GM21717 (cell line): ENCODE data around the gene MMD2.
A peak's percentile ranks its signal among the peaks of the same experiment; 100 is the strongest.
"Not testable (repeated sequence)": the region's sequence is repeated elsewhere in the genome, so short reads cannot be mapped to it uniquely, and the experiment has no call there.

Experiments used
- ATAC-seq: cut with Tn5 transposase; IDR thresholded peaks from one replicate; pipeline ENCODE4 v1.9.1; 2021; ENCODE audit warnings: mild to moderate bottlenecking, moderate library complexity; ENCODE audit not compliant: unreplicated experiment

MMD2 gene

GRCh38 chr7:4958477-4959301, at the start of gene MMD2:
Gene MMD2 (minus strand): TSS chr7:4959187. CDS start chr7:4959017, 170 bp downstream.
- no peak for ATAC-seq

GRCh38 chr7:5005066-5005465, 46.1 kb upstream of the MMD2 start:
- ATAC-seq, result no peak

GRCh38 chr7:5001911-5002310, 42.9 kb upstream of the MMD2 start:
- ATAC-seq, result no peak

- no peak for ATAC-seq
These were observed 42.0 kb upstream of the MMD2 start for GRCh38 chr7:5001003-5001402.

GRCh38 chr7:4999369-4999950, 40.5 kb upstream of the MMD2 start:
- no peak for ATAC-seq

- no peak for ATAC-seq
These were observed 39.9 kb upstream of the MMD2 start for GRCh38 chr7:4998910-4999309.

GRCh38 chr7:4998244-4998643, 39.3 kb upstream of the MMD2 start:
- no peak for ATAC-seq

- ATAC-seq, result no peak
These were observed 37.8 kb upstream of the MMD2 start for GRCh38 chr7:4996696-4997222.

- ATAC-seq, result no peak
These were observed 36.5 kb upstream of the MMD2 start for GRCh38 chr7:4995429-4995969.

GRCh38 chr7:4993471-4993870, 34.5 kb upstream of the MMD2 start:
- ATAC-seq, result no peak

GRCh38 chr7:4982741-4983140, 23.8 kb upstream of the MMD2 start:
- peak; percentile 79 for ATAC-seq

- ATAC-seq, result not testable (repeated sequence)
These were observed 22.4 kb upstream of the MMD2 start for GRCh38 chr7:4981295-4981890.

- ATAC-seq, result not testable (repeated sequence)
These were observed 16.6 kb upstream of the MMD2 start for GRCh38 chr7:4975626-4976025.

- ATAC-seq, result peak; percentile 96
These were observed 14.8 kb upstream of the MMD2 start for GRCh38 chr7:4973728-4974198.

GRCh38 chr7:4972446-4972845, 13.5 kb upstream of the MMD2 start:
- not testable (repeated sequence) for ATAC-seq

GRCh38 chr7:4965295-4966022, 6.5 kb upstream of the MMD2 start:
- ATAC-seq, result no peak

- no peak for ATAC-seq
These were observed 5.5 kb upstream of the MMD2 start for GRCh38 chr7:4964506-4964905.

GRCh38 chr7:4962872-4963775, 4.1 kb upstream of the MMD2 start:
- ATAC-seq, result no peak

- no peak for ATAC-seq
These were observed 1.4 kb upstream of the MMD2 start for GRCh38 chr7:4960363-4960762.

- ATAC-seq, result no peak
These were observed 906 bp upstream of the MMD2 start for GRCh38 chr7:4959893-4960292.
